DMS114 treated with DMSO at 0.1 percent for 48 hours (cell line): Measurements from ENCODE around the gene DDX39B.
"Not testable (repeated sequence)": the region's sequence is repeated elsewhere in the genome, so short reads cannot be mapped to it uniquely, and the experiment has no call there.

ENCODE experiments used
- DNase-seq: peaks from one replicate; lab custom pipeline; 2025; ENCODE audit not compliant: unreplicated experiment; lab: John Stamatoyannopoulos, UW

The DDX39B gene

DNA sequence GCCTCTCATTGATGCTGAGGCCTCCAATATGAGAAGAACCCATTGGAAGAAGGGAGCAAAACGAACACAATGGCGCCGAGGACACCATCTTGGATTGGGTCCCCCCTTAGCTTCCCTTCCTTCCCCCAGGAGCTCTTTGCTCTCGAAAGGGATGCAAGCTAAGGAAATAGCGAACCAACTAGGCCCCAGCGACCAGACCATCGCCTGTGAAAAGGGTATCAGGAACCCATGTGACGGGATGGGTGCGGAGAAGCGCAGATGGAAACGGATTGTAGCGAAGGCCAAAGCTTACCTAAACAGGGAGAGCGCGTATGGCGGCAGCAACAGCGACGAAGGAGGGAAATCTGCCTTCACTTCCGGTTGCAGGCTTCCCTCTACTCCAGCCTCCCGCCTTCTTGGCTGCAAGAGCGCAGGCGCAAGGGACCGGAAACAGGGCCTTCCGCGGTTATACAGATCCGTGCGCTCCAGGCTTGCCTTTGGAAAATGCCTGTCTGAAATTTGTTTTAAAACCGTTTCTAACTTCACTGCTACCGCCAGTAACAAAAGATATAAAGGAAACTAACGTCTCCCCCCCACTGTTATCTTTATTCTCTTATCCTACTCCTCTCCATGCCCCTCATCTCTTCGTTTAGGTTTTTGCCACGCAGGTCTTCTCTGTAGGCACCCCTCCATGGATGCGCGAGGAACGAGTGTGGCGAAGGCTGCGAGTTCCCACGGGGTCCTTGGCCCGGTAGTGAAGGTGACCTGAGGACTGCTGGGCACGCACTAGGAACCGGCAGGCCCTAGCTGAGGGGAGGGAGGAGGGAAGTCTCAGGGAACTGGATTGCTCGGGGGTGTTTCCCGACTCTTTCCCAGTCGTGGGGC, at the start of gene DDX39B:
DDX39B (minus strand) TSS at position 346 of the 864 bp plus-strand sequence. CDS start 1,471 bp downstream, outside the sequence.
- peak; percentile 98 for DNase-seq

DNA sequence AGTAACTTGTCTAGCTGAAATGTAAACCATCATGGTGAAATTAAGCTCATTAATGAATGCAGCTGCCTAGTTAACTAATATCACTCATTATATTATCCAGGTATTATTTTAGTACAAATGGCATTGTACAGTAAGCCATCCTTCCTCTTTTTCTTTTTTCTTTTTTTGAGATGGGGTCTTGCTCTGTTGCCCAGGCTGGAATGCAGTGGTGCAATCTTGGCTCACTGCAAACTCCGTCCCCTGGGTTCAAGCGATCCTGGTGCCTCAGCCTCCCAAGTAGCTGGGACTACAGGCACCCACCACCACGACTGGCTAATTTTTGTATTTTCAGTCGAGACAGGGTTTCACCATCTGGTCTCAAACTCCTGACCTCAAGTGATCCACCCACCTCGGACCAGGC, 48.9 kb upstream of the DDX39B start:
- DNase-seq: not testable (repeated sequence)

DNA sequence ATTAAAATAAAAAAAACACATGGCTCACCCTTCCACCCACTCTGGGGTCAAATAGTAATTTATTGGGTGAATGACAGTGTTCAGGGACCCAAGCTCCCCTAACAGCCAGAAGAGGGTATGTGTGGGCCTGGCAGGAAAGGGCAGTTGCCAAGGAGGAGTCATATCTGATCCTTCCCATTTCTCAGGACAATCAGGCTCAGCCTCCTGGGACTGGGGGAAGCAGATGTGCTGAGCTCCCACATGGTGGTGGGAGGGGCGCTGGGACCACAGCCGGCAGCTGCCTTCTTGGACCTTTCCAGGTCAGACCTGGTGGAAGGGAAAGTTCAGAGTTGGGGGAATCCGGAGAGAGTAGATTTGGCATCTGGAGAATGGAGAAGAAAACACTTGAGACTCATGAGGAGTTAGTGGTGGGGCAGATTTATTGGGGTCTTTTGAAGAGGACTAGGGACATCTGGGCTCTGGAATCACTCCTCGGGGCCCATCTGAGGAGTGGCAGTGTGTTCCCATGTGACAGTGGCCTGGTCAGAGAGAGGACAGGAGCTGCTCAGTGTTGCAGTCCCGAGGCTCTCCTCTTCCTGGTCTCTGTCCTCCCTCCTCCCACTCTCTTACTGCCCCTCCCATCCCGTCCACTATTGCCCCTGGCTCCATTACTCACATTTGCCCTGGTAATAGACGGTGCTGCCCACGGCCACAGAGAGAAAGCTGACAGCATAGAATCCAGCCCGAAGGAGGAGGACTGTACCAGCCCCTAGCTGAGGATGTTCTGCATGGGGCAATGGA, 47.3 kb upstream of the DDX39B start:
- DNase-seq: no peak

DNA sequence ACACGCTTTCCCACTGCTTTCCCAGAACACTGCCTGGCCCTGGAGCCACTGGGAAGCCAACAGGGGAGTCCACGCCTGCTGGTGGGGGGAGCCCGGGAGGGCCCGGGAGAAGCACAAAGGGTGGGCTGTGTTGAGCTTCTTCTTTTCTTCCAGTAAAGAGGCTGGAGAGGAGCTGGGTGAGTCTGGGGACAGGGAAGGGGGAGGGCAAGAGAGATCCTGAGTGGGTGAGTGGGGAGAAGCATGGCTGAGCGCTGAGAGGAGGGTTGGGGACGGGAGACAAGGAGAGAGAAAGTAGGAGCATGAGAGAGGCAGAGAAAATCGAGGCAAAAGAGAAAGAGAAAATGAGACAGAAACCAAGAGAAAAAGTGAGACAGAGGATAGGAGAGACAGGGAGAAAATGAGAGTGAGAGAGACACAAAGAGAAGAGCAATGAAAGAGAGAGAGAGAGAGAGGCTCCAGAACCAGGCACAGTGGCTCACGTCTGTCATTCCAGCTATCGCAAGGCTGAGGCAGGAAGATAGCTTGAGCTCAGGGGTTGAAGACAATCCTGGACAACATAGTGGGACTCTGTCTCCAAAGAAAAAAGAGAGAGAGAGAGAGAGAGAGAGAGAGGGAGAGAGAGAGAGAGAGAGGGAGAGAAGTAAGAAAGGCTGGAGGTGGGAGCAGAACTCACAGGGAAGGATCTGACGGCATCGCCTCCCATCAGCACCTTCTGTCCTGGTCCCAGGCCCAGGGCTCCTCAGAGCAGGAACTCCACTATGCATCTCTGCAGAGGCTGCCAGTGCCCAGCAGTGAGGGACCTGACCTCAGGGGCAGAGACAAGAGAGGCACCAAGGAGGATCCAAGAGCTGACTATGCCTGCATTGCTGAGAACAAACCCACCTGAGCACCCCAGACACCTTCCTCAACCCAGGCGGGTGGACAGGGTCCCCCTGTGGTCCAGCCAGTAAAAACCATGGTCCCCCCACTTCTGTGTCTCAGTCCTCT, 46.3 kb upstream of the DDX39B start:
- no peak for DNase-seq

DNA sequence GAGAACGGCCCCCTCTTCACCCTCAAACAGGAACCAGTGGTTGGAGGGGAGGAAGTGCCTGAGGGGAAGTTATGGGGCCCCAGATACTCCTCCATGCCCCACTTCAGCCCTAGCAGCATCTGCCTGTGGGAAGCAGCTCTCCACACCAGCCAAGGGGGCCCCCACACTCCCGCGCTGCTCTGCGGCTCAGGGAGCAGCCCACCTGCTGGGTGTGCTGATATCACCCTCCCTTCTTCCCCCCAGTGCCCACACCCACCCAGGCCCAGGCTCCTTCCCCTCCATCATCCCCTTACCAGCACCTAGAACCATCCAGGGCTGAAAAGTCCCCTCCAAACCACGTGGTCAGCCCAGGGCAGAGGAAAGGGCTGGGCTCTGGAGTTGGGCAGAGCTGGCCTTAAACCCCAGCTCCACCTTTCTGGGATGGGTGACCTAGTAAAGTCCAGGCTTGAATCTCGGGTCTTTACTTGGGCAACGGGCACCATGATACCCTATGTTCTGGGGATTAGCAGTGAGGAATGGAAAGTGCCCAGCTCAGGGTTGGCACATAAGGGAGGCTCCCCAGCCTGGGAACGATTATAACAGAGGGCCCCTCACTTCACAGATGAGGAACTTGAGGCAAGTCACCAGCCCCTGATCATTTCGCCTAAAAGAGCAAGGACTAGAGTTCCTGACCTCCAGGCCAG, 44.9 kb upstream of the DDX39B start:
- no peak for DNase-seq

DNA sequence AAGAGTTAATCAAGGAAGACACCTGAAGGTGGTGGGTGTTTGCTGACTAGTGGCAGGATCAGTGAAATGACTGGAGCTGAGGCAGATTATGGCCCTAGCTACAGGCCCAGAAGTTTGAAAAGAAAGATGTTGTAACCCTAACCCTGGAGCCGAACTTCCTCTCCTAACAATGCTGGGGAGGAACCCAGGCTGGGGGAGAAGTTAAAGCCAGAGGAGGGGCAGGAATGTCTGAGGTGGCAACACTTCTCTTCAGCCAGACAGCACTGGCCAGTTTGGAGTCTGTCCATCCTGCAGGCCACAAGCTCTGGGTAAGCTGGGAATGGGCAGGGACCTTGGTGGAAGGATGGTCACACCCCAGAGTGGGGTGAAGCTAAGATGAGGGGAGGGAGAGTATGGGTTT, 44.2 kb upstream of the DDX39B start, which contains the start of gene LST1:
LST1 (plus strand) TSS at position 270 of the 400 bp plus-strand sequence. CDS start 1,023 bp downstream, outside the sequence.
- DNase-seq: no peak

DNA sequence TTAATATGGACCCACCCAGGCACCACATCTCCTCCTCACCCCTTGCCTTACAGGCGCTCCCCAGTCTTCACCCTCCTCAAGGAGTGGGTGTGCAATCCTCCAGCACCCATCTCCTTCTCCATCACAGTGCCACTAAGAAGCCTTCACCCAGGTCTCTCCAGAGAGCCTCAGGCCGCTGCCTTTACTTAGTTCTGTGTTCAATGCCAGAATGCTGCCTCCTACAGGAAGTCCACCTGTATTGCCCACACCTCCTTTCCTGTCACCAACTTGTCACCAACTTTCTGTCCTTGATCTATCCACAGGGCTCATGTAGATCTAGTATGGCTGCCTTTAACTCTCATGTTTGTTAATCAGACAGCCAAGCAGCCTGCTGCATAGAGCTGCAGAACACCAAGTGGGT, 43.7 kb upstream of the DDX39B start:
- DNase-seq: no peak

DNA sequence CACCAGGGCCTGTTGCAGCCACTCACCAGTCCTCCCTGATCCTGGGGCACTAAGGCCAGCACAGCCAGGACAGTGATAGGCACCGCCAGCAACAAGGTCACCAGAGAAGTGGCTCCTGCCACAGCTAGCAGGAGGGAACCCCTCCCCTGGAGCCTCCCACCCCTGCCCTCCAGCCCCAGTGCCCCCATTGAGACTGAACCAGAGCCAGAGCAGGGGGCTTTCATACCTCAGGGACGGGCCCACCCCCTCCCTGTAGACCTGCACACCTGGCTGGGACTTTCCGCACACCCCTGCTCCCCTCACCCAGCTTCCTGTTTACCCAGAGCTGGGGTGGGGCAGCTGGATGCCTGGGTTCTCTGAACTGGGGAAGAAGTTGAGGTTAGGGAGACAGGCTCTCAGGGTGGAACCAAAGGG, 40.4 kb upstream of the DDX39B start, which contains the start of gene LTB:
LTB (minus strand) TSS at position 195 of the 414 bp plus-strand sequence; CDS start at position 188, 7 bp downstream.
- DNase-seq: no peak

DNA sequence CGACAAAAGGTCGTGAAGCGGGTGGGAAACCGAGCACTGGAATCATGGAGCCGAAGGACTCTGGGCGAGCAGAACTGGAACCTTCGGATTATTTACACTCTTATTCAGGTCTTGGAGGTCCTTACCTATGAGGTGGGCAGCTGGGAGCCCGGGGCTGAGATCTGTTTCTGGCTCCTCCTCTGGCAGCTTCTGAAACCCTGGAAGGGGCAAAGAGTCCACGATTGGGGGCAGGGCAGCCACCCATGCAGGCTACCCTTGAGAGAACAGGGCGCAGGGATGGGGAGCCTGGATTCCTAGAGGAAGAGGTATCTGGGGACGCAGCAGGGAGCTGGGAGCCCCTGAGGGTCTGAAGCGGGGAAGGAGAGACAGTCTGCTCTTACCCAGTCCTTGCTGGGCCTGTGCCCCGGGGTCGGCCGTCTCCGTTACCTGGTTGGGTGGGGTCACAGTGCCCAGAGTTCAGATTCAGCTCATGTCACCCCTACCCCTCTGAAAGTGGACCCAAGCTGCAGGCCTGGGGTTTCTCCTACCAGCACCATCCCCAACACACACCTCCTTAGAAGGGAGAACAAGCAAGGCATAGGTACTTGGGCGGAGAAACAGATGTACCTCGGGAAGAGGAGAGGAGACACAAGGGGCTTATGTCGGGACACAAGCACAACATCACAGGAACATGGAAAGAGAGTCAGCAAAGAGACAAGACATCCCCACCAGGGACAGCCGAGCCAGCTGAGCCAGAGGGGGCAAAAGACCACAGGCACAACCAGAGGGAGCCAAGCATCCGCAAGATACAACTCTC, 39.8 kb upstream of the DDX39B start:
- DNase-seq: no peak

DNA sequence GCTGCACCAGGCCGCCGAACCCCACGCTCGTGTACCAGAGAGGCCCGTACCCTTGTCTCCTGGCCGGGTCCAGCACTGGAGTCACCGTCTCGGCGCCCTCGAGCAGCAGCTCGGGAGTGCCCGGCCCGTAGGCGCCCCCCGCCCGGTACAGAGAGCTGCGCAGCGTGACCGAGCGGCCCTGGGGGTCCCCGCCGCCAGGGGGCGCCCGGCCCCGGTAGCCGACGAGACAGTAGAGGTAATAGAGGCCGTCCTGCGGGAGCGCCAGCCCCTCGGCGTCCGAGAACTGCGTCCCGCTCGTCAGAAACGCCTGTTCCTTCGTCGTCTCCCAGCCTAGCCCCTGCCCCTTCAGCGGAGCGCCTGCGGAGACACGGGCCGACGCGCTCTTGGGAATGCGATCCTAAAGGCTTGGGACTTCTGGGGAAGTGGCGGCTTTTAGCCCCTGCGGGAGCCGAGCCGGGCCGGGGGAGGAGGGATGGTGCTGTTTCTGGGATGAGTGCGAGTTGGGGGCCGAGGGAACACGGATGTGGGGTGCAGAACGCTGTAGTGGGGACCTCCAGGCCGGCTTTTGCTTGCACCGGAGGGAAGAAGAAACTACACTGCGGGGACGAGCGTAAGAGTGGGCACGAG, 39.1 kb upstream of the DDX39B start:
- peak; percentile 85 for DNase-seq

DNA sequence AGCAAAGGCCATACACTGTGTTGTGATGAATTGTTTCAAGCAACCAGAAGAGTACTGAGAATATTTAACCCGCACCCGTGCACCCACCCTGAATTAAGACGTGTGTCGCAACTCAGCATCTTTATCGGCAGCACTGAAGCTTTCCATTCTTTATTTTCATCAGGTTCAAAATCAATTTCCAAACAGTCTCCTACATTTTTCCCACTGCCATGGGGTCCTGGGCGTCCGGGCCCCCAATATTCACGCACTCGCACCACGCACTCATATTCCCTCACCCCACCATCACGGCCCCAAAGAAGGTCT, 38.6 kb upstream of the DDX39B start:
- DNase-seq: no peak

DNA sequence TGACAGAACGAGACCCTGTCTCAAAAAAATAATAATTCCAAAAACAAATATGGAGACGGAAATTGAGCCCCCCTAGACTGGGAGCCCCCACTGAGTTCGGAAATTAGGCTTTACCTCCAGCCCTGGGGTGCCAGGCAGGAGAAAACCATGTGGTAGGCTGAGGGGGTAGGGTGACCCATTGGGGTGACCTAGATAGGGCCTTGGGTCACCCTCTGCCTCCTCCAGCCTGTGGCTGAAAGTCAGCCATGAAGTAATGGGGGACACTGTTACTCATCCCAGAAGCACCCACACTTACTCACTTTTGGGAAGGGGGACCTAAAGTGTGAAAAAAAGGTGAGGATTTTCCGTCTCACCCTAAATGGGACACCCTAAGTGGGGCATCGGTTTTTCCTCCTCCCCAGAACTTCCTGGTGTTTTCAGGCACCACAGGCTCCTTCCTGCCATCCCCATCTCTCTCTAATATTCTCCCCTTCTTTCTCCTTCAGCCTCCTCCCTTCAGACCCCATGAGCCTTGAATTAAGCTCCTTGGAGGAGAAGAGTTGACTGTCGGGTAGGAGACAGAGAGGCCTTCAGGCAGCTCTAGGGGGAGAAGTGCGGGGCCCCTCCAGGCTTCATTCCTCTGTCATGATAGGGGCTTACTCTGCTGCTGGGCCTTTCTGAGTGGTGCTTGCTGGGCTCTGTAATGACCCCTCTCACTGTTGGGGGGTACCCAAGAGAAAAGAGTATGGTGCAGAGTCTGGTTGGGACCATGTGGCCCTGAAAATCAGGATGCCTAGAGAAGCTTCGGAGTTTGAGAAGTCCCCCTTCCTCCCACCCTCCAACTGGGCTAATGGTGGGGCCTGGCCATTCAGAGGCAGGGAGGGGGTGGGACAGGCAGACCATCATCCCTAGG, 38.0 kb upstream of the DDX39B start:
- DNase-seq: no peak

DNA sequence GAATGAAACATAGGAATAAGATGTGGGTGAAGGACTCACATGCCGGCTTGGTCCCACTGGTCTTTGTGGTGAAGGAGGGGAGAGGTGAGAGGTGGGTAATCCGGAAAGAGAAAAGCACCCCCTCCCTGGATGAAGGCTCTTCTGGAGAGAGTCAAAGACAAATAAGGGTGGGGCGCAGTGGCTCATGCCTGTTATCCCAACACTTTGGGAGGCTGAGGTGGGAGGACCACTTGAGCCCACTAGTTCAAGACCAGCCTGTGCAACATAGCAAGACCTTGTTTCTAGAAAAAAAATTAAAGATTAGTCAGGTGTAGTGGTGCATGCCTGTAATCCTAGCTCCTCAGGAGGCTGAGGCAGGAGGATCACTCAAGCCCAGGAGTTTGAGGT, 37.3 kb upstream of the DDX39B start:
- DNase-seq: no peak

DNA sequence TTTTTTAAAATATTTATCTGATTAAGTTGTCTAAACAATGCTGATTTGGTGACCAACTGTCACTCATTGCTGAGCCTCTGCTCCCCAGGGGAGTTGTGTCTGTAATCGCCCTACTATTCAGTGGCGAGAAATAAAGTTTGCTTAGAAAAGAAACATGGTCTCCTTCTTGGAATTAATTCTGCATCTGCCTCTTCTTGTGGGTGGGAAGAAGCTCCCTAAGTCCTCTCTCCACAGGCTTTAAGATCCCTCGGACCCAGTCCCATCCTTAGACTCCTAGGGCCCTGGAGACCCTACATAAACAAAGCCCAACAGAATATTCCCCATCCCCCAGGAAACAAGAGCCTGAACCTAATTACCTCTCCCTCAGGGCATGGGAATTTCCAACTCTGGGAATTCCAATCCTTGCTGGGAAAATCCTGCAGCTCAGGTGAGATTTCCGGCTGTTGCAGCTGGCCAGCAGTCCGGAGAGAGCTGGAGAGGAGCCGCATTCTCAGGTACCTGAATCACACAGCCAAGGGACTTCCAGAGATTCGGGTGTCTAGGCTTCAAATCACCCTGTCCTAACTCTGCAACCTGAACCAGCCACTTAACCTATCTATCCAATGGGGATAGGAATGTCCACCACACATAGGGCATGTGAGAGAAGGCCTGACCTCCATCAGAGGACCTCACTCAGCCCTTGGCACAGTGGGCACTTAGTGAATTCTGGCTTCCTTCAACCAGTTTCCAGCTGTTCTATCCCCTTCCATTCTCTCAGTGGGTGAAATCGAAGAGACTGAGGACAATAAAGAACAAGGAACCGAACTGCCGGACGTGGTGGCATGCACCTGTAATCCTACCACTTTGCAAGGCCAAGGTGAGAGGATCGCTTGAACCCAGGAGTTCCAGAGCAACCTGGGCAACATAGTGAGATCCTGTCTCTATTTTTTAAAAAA, 36.6 kb upstream of the DDX39B start:
- no peak for DNase-seq

DNA sequence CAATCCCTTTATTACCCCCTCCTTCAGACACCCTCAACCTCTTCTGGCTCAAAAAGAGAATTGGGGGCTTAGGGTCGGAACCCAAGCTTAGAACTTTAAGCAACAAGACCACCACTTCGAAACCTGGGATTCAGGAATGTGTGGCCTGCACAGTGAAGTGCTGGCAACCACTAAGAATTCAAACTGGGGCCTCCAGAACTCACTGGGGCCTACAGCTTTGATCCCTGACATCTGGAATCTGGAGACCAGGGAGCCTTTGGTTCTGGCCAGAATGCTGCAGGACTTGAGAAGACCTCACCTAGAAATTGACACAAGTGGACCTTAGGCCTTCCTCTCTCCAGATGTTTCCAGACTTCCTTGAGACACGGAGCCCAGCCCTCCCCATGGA, 35.8 kb upstream of the DDX39B start:
- DNase-seq: no peak

DNA sequence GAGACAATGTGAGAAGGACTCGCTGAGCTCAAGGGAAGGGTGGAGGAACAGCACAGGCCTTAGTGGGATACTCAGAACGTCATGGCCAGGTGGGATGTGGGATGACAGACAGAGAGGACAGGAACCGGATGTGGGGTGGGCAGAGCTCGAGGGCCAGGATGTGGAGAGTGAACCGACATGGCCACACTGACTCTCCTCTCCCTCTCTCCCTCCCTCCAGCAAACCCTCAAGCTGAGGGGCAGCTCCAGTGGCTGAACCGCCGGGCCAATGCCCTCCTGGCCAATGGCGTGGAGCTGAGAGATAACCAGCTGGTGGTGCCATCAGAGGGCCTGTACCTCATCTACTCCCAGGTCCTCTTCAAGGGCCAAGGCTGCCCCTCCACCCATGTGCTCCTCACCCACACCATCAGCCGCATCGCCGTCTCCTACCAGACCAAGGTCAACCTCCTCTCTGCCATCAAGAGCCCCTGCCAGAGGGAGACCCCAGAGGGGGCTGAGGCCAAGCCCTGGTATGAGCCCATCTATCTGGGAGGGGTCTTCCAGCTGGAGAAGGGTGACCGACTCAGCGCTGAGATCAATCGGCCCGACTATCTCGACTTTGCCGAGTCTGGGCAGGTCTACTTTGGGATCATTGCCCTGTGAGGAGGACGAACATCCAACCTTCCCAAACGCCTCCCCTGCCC, 35.2 kb upstream of the DDX39B start:
- DNase-seq: no peak
